Fibroblast of mammary gland (primary cell): ENCODE data around the gene KCTD6.

ENCODE experiments used
- DNase-seq: peaks from one replicate; pipeline ENCODE4 v3.0.0-alpha.2; 2010; ENCODE audit warnings: low read depth
- H3K4me3 ChIP-seq: 2 replicates; pipeline ENCODE4 v1.5.1; 2011; ENCODE audit warnings: low read depth, mild to moderate bottlenecking, low read length, moderate library complexity; ENCODE audit not compliant: control insufficient read depth
- CTCF ChIP-seq: conservative IDR thresholded peaks from 2 replicates; pipeline ENCODE4 v1.5.1; 2011; ENCODE audit warnings: low read depth, low read length, inconsistent platforms; ENCODE audit not compliant: control insufficient read depth, insufficient read depth

The KCTD6 gene

GRCh38 chr3:58484722-58485069, 7.2 kb upstream of the KCTD6 start:
- DNase-seq: no peak
- TF ChIP-seq CTCF: no peak
- no peak overlapping the region for H3K4me3 ChIP-seq

- H3K4me3 ChIP-seq: no peak overlapping the region
- no peak for DNase-seq
- TF ChIP-seq CTCF: no peak
These were observed 6.0 kb upstream of the KCTD6 start for GRCh38 chr3:58485801-58486435.

GRCh38 chr3:58487140-58487886, 4.6 kb upstream of the KCTD6 start:
- H3K4me3 ChIP-seq: peak overlapping the region; percentile 12
- DNase-seq: peak; percentile 78

GRCh38 chr3:58488967-58489366, 2.9 kb upstream of the KCTD6 start:
- H3K4me3 ChIP-seq: no peak overlapping the region
- no peak for DNase-seq
- no peak for TF ChIP-seq CTCF

More at GRCh38 chr3:58487140-58487886, 4.6 kb upstream of the KCTD6 start:
- no peak for TF ChIP-seq CTCF

- TF ChIP-seq CTCF: no peak
- DNase-seq: no peak
- peak overlapping the region; percentile 51 for H3K4me3 ChIP-seq
These were observed 915 bp upstream of the KCTD6 start for GRCh38 chr3:58490860-58491501.

- no peak for DNase-seq
- TF ChIP-seq CTCF: no peak
- peak overlapping the region; percentile 87 for H3K4me3 ChIP-seq
These were observed 604 bp downstream of the KCTD6 start for GRCh38 chr3:58492494-58492905.
